GM13977 (cell line): Measurements from ENCODE around the gene HOXD11.

ENCODE experiments used
- DNase-seq: peaks from one replicate; pipeline ENCODE4 v3.0.0; 2012; ENCODE audit warnings: low spot score
- in situ Hi-C: fragments of 300-500 bp; cut with MboI; formaldehyde crosslinking; loops from one replicate; pipeline ENCODE4 v1.12.0; 2022; ENCODE audit warnings: low sequenced_read_pairs, low pct_unique_long_range_greater_than_20kb, mixed read lengths, inconsistent platforms; ENCODE audit not compliant: unreplicated experiment
- TF ChIP-seq, protein P1 (sequence below): IDR thresholded peaks from 2 replicates; pipeline ENCODE4 v1.5.1; 2012; ENCODE audit warnings: mild to moderate bottlenecking, control low read depth; ENCODE audit not compliant: insufficient read depth; ENCODE audit errors: extremely low read depth, missing control alignments

HOXD11 gene

DNA sequence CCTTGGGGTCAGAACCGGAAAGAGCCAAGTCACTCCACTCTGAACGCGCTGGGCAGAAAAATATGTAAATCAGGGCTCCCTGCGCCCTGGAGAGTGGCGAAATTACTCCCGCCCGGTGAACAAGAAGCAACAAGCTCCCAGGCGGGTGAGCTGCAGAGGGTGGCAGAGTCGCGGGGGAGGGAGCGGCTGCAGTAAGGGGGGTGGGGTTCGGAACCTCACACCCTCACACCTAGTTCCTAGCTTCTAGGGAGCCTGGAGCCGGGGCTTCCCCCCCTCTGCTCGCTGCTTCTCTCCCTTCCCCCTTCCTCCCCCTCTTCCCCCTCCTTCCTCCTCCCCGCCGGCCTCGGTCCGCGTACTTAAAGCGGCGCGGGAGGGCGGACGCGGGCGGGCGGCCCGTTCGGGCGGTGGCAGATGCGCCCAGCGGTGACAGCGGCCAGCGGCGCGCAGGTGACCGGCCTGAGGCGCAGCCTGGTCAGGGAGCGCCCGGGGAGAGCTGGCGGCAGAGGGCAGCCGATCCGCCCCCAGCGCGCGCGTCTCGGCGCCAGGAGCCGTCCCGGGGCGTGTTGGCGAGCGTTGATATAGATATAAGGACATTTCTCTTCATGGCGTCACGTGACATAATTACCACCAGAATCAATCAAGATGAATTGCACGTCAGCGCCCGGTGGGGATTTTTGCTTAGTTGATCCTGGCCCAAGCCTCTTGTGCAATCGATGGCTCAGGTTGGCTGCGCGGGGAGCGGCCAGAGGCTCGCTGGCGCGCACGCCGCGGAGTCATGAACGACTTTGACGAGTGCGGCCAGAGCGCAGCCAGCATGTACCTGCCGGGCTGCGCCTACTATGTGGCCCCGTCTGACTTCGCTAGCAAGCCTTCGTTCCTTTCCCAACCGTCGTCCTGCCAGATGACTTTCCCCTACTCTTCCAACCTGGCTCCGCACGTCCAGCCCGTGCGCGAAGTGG, at the start of gene HOXD11:
Gene HOXD11 (plus strand): TSS at position 700 of the 959 bp plus-strand sequence. CDS start 76 bp downstream, at position 776.
- no peak for DNase-seq
- TF ChIP-seq, protein P1, sequence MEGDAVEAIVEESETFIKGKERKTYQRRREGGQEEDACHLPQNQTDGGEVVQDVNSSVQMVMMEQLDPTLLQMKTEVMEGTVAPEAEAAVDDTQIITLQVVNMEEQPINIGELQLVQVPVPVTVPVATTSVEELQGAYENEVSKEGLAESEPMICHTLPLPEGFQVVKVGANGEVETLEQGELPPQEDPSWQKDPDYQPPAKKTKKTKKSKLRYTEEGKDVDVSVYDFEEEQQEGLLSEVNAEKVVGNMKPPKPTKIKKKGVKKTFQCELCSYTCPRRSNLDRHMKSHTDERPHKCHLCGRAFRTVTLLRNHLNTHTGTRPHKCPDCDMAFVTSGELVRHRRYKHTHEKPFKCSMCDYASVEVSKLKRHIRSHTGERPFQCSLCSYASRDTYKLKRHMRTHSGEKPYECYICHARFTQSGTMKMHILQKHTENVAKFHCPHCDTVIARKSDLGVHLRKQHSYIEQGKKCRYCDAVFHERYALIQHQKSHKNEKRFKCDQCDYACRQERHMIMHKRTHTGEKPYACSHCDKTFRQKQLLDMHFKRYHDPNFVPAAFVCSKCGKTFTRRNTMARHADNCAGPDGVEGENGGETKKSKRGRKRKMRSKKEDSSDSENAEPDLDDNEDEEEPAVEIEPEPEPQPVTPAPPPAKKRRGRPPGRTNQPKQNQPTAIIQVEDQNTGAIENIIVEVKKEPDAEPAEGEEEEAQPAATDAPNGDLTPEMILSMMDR, result no peak
- in situ Hi-C loops, result loop anchor here (25.0 kb wide), 1 partner anchor 745 kb away; no protein-coding TSS in a partner anchor

DNA sequence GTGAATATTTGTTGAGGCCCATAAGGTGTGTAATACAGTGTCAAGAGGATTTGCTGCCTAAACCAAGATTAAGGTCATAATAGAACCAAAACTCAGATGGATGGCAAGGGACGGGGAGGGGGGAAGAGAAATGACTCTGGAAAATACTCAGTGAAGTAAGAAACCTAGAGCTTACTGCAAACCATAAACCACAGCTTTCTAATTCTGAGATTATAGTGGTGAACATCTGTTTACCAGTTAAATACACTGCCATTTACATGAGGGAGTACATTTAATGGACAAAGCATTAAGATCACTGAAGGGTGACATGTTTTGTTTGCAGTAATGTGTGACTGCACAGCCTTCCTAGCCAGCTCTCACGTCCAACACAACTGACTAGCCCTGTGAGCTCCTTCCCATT, 43.1 kb upstream of the HOXD11 start:
- no peak for DNase-seq
- TF ChIP-seq, protein P1, result no peak
- in situ Hi-C loops, result no loop called here

DNA sequence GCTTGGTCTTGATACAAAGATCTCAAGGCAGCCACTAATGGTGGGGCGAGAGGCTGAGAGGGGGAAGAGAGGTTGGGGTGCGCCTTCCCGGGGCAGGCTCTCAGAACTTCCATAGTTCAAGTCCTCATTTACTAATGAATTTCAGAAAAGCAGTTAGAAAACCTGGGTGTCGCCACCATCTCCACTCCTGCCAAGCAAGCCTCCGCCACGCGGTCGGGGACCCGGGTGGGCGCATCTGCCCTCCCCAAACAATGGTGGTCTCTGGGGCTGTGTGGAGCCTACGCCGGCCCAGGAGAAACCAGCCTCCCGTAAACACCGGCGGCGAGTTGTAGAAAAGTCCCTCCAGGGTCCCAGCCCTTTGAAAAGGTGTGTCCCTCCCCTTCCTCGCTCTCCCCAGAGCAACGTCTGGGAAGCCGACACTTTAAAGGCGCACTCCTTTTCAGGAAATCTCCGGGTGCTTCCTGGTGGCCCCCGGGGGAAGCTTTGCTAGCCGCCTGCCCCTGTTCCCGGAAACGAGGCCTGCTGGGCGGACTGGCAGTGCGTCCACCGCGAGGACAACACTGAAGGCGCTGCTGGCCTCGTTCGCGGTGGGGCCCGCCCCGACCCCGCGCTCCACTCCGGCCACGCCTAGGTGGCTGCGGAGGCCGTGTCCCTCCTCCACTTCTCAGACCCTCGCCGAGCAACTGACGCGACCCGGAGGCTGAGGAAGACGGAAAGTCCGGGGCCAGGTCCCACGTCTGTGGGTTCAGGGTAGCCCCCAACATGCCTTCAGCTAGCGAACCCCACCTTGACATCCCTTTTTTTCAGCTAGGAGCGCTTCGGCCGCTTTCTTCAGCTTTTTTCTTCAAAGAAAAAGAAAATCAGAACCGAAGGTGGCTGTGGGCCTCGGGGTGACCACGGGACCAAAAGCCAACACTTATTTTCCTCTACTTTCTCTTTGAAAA, 40.2 kb upstream of the HOXD11 start:
- TF ChIP-seq, protein P1, result no peak
- no peak for DNase-seq
- in situ Hi-C loops, result no loop called here

DNA sequence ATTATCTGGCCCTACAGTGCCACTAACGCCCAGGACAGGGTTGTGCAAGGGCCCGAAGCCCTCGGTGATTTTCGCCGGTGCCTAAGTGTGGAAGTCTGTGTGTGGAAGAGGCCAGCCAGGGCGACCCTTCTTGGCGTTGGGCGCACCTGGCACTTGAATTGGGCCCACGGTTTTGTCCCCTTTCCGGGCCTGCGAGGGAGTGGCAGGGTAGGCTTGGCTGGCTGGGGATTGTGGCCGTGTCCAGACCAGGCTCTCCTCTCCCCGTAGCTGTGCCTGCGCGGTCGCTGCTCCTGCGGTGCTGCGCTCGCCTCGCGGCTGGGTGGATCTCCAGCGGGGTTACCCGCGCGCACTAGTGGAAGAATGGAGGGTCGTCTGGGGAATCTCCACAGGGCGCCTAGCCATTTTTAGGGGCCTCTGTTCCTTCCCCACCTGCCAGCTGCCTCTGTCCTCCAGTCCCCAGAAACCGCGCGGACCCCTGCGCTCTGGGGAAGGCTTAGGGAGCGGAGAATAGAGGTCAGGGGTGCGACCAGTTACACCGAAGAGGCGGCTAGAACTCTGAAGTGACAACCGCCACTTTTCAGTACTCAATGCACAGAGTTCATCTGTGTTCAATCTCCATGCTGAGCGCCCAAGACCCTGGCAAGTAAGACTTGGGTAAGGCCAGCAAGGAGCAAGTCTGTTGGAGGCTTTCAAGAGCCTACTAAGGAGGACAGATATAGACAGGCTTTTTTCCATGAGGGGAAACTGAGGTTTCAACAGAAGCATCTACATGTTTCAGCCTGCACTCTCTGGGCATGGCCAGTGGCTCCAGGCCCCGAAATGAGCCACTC, 39.3 kb upstream of the HOXD11 start:
- DNase-seq, result no peak
- in situ Hi-C loops, result no loop called here
- TF ChIP-seq, protein P1, result no peak

DNA sequence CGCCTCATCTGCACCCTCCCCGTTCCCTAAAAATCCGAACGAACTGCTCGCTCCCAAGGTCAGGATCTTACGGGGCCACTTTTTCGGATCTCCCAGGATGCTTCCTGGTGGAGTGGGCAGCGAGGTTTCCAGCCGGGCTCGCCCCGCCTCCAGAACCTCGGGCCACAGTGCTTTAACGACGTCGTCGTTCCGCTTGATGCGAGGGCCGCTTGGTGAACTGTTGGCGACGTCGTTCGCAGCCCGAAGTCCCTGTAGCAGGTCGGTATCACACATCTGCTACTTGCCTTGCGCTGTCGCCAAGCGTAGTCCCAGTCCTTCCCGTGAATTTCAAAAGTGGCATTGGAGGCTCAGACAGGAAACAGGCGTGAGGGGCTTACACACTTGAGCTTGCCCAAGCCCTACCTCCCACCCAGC, 38.7 kb upstream of the HOXD11 start:
- TF ChIP-seq, protein P1, result no peak
- in situ Hi-C loops, result no loop called here
- DNase-seq, result no peak
